HG03354 (cell line): ENCODE measurements around the gene SPTBN4.
"Not testable (repeated sequence)": the region's sequence is repeated elsewhere in the genome, so short reads cannot be mapped to it uniquely, and the experiment has no call there.

ENCODE experiments used
- ATAC-seq: cut with Tn5 transposase; IDR thresholded peaks from one replicate; pipeline ENCODE4 v1.9.1; 2021; ENCODE audit warnings: mild to moderate bottlenecking; ENCODE audit not compliant: unreplicated experiment, poor library complexity, severe bottlenecking

SPTBN4 gene

DNA sequence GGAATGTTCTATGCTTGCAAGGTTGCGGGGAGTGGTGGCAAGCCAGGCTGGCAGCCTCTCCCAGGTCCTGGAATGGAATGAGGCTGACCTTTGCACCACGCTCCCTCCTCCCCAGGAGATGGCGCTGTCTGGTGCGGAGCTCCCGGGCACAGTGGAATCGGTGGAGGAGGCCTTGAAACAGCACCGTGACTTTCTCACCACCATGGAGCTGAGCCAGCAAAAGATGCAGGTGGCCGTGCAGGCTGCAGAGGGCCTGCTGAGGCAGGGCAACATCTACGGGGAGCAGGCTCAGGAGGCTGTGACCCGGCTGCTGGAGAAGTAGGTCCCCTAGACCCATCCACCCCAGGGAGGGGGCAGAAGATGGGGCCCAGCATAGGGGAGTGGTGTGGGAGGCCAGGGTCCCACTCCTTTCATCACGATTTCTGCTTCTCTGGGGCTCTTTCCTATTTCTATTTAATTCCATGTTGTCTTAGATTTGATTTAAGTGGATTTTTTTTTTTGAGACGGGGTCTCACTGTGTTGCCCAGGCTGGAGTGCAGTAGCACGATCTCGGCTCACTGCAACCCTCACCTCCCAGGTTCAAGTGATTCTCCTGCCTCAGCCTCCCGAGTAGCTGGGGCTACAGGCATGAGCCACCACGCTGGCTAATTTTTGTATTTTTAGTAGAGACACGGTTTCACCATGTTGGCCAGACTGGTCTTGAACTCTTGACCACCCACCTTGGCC is 56.7 kb downstream of the SPTBN4 start:
- no peak for ATAC-seq

- ATAC-seq = no peak
Observed at GRCh38 chr19:40524133-40524549, 57.3 kb downstream of the SPTBN4 start.

DNA sequence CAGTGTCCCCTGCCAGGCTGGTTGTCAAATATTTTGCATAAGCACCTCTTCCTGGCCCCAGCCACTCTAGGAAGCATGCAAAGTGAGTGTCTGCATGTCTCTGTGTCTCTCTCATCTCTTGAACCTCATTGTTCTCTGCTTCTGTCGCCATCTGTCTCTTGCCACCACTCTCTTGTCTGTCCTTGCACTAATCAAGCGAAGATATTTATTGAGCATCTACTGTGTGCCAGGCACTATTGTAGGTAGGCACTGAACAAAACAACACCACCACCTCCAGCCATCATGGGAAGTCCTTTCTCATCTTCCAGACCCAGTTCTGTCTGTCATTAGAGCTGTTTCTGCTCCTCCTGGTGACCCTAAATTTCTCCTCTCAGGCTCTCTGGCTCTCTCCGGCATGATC is 57.9 kb downstream of the SPTBN4 start:
- ATAC-seq = no peak

- no peak for ATAC-seq
Observed at GRCh38 chr19:40525234-40526051, 58.6 kb downstream of the SPTBN4 start.

GRCh38 chr19:40528078-40528477 is 61.3 kb downstream of the SPTBN4 start:
- no peak for ATAC-seq

- no peak for ATAC-seq
Observed at GRCh38 chr19:40528533-40529092, 61.8 kb downstream of the SPTBN4 start.

DNA sequence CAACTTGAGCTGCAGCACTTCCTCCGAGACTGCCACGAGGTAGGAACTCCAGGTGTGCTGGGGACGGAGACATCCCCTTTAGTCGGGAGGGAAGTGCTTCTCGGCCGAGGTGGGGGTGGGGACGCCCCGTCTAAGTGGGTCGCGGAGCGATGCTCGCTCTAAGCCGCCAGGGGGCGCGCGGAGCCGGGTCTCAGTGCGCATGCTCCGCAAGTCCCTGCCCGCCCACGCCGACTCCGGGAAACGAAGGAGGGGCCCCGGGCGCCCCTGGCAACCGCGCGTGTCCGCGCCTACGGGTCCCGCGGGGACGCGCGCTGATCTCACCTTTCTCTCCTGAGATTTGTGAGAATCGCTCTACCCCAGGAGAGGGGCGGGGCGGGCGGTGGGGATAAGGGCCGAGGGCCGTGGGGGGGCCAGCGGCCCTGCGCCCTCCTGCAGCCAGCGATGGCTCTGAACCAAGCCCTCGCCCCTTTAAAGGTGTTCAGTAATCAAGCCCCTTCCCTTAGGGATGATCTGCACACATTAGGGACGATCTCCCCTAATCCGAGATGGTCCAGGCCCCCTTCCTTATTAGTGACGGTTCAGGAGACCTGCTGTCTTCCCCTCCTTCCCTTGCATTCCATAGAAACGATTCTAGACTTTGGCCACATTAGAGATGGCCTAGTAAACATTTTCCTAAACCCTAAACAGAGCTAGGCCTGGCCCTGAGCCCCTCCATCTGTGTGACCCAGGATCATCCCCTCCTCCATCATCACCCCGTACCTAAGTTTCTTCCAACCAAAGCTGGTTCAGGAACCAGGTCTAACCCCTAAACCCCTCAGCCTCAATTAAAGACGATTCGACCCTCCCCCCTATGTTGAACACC is 62.5 kb downstream of the SPTBN4 start:
- ATAC-seq = peak; percentile 63

GRCh38 chr19:40530091-40530901 is 63.5 kb downstream of the SPTBN4 start:
- no peak for ATAC-seq

DNA sequence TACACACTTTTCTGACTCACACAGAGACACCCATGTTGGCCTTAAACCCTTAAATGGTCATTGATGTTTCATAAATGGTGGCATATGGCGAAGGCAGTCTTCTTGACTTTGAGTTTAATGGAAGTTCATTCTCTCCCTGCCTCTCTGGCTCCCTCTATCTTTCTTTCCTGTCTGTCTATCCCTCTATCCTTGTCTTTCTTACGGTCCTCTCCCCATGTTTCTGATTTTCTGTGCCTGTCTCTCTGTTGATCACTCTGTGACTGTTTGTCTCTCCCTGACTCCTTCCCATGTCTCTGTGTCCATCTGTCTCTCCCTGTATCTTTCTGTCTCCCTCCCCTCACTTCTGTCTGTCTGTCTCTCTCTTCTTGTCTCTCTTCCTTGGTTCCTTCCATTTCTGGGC is 66.7 kb downstream of the SPTBN4 start:
- no peak for ATAC-seq

GRCh38 chr19:40534148-40534547 is 67.3 kb downstream of the SPTBN4 start:
- ATAC-seq = no peak

- no peak for ATAC-seq
Observed at GRCh38 chr19:40539070-40539469, 72.3 kb downstream of the SPTBN4 start.

DNA sequence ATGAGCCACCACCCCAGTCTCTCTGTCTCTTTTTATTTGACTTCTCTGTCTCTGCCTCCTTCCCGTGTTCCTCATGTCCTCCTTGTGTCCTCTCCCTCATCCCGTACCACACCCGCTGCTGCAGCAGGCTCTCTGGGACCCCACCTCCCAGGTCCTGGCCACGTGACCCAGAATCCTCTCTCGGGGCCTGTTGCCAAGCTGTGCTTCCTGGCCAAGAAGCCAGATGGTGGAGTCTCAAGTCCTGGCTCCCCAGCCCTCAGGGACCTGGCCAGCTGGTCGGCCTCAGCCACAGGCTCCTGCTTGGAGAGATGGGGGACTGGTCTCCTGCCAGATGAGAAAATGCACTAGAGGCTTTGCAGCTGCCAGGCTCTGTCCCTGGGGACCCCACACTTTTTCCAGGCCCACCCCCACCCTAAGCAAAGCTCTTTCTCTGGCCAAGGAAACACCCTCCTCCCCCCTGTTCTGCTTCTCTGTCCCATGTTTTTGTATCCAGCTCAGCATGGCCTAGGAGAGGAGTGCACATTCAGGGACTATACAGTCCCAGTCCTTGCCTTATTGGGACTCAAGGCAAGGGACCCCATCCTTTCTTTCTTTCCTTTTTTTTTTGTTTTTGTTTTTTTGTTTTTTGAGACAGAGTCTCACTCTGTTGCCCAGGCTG is 75.5 kb downstream of the SPTBN4 start:
- ATAC-seq = no peak

DNA sequence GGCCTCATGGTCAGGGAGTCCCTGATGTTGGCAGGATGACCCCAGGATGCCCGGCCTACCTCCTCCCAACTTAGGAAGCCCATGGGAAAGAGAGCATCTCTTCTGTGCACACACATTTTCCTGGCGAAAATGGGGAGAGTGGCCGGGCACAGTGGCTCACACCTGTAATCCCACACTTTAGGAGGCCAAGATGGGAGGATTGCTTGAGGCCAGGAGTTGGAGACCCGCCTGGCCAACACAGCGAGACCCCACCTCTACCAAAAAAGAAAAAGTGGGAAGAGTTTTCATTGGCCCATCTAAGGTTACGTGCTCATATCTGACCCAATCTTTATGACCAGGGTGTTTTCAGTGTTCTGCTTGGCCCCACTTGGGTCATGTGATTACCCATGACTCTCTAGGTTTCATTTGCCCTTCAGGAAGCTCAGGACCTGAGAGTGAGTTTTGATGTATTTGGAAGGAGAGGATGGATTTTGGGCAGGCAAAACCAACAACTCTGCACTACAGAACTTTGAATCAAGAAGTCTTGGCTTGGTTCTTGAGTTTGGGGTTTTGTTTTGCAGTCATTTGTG is 76.3 kb downstream of the SPTBN4 start:
- no peak for ATAC-seq

DNA sequence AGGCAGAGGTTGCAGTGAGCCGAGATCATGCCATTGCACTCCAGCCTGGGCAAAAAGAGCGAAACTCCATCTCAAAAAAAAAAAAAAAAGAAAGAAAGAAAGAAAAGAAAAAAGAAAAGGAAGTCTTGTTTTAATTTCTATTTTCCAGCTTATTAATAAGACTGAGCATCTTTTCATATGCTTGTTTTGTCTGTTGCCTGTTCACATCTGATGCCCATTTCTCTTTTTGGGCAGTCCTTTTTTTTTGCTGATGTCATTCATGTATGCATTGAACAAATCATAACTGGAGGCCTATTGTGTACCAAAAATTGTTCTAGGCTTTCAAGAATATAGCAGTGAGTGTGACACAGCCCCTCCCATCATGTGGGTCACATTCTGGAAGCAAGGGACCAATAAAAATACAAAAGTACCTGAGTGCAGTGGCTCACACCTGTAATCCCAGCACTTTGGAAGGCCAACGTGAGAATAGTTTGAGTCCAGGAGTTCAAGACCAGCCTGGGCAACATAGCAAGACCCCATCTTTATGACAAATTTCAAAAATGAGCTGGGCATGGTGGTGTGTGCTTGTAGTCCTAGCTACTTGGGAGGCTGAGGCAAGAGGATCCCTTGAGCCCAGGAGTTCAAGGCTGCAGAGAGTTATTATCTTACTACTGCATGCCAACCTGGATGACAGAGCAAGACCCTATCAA is 79.5 kb downstream of the SPTBN4 start:
- not testable (repeated sequence) for ATAC-seq

GRCh38 chr19:40547190-40547589 is 80.4 kb downstream of the SPTBN4 start:
- not testable (repeated sequence) for ATAC-seq

GRCh38 chr19:40547836-40548235 is 81.0 kb downstream of the SPTBN4 start:
- no peak for ATAC-seq

DNA sequence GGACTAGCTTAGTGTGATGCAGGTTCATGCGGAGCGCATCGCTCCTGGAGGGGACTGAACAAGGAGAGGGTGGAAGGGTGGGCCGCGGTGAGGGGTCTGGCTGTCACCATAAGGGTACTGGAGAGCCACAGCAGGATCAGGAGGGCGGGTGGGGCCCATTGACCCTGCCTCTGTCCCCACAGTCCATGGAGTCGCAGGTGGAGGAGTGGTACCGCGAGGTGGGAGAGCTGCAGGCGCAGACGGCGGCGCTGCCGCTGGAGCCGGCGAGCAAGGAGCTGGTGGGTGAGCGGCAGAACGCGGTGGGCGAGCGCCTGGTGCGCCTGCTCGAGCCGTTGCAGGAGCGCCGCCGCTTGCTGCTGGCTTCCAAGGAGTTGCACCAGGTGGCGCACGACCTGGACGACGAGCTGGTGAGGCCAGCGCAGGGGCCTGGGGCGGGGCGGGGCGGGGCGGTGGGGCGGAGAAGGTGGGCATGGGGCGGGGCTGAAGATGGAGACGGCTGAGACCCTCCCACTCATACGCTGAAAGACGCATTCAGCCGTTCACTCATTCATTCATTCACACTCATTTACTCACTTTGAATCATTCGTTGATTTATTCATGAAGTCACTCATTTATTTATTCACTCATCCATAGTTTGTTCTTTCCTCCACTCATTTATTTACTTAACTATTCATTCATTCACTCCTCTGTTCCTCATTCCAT is 82.4 kb downstream of the SPTBN4 start:
- no peak for ATAC-seq
